ENCODE results near the gene USH2A.

- TF ChIP-seq CTCF (IDR thresholded peaks at IDR 0.05) (no peak), POLR2A (IDR thresholded peaks at IDR 0.05) (no peak)
Observed at GRCh38 chr1:216054600-216054999, 368.6 kb downstream of the USH2A start.
